SK-N-SH (cell line): Measurements from ENCODE around the gene WFIKKN1.

ENCODE experiments used
- CTCF ChIP-seq: fragments of 200-600 bp; sonication (generic); IDR thresholded peaks from 2 replicates; pipeline ENCODE4 v1.6.1; 2017; ENCODE audit warnings: antibody characterized with exemption, mild to moderate bottlenecking, moderate library complexity
- EZH2phosphoT487 ChIP-seq: fragments of 200-600 bp; sonication (generic); IDR thresholded peaks from 2 replicates; pipeline ENCODE4 v1.6.1; 2017; ENCODE audit warnings: low read depth, mixed run types, mild to moderate bottlenecking, antibody characterized with exemption, moderate library complexity, borderline replicate concordance
- FOXM1 ChIP-seq: IDR thresholded peaks from 2 replicates; pipeline ENCODE4 v1.4.0; 2012; ENCODE audit warnings: low read depth, mild to moderate bottlenecking
- GABPA ChIP-seq: IDR thresholded peaks from 2 replicates; pipeline ENCODE4 v1.4.0; 2012; ENCODE audit warnings: low read depth, mild to moderate bottlenecking
- JUND ChIP-seq: IDR thresholded peaks from 2 replicates; pipeline ENCODE4 v1.4.0; 2012
- MAX ChIP-seq: IDR thresholded peaks from 2 replicates; pipeline ENCODE4 v1.4.0; 2012; ENCODE audit warnings: low read depth
- MXI1 ChIP-seq: IDR thresholded peaks from 2 replicates; pipeline ENCODE4 v1.6.1; 2012; ENCODE audit warnings: mild to moderate bottlenecking, low read depth, low read length, improper control_type of control experiment
- POLR2AphosphoS5 ChIP-seq: IDR thresholded peaks from 2 replicates; pipeline ENCODE4 v1.6.1; 2012; ENCODE audit warnings: low read depth, low read length
- RAD21 ChIP-seq: IDR thresholded peaks from 2 replicates; pipeline ENCODE4 v1.6.1; 2012; ENCODE audit warnings: mild to moderate bottlenecking, low read length
- TCF12 ChIP-seq: IDR thresholded peaks from 2 replicates; pipeline ENCODE4 v1.4.0; 2012
- YY1 ChIP-seq: IDR thresholded peaks from 2 replicates; pipeline ENCODE4 v1.4.0; 2012; ENCODE audit warnings: low read depth, mild to moderate bottlenecking

- no peak for TF ChIP-seq CTCF
- no peak for TF ChIP-seq POLR2AphosphoS5
- TF ChIP-seq MAX = no peak
- TF ChIP-seq YY1 = no peak
- TF ChIP-seq TCF12 = no peak
- TF ChIP-seq FOXM1 = no peak
- TF ChIP-seq JUND = no peak
- no peak for TF ChIP-seq GABPA
- no peak for TF ChIP-seq EZH2phosphoT487
- no peak for TF ChIP-seq RAD21
- no peak for TF ChIP-seq MXI1
Measured at GRCh38 chr16:632486-633335, 1.9 kb downstream of the WFIKKN1 start.
